HEK293 (cell line): Measurements from ENCODE around the gene CYP27B1.

Experiments
- GFI1B ChIP-seq: fragments of 450-650 bp; formaldehyde crosslinking; IDR thresholded peaks from 2 replicates; pipeline ENCODE4 v1.5.1; 2016; ENCODE audit warnings: missing biosample characterization, missing genetic modification characterization
- HOXC10 ChIP-seq: sonication (generic); formaldehyde crosslinking; IDR thresholded peaks from 2 replicates; pipeline ENCODE4 v1.8.1; 2023; ENCODE audit warnings: mild to moderate bottlenecking, missing genetic modification reagents
- KLF7 ChIP-seq: fragments of 450-650 bp; formaldehyde crosslinking; IDR thresholded peaks from 2 replicates; pipeline ENCODE4 v1.5.1; 2016; ENCODE audit warnings: missing biosample characterization, missing genetic modification characterization, borderline replicate concordance
- REPIN1 ChIP-seq: fragments of 450-650 bp; formaldehyde crosslinking; IDR thresholded peaks from 2 replicates; pipeline ENCODE4 v1.5.1; 2017; ENCODE audit warnings: missing biosample characterization, missing genetic modification characterization, low read depth
- SP3 ChIP-seq: fragments of 450-650 bp; formaldehyde crosslinking; IDR thresholded peaks from 2 replicates; pipeline ENCODE4 v1.5.1; 2016; ENCODE audit warnings: missing biosample characterization, missing genetic modification characterization
- SP7 ChIP-seq: fragments of 450-650 bp; formaldehyde crosslinking; IDR thresholded peaks from 2 replicates; pipeline ENCODE4 v1.5.1; 2016; ENCODE audit warnings: missing biosample characterization, missing genetic modification characterization
- TCF7L2 ChIP-seq: IDR thresholded peaks from 2 replicates; pipeline ENCODE4 v1.6.1; 2011; ENCODE audit warnings: low read depth, mild to moderate bottlenecking, inconsistent platforms, low read length, moderate library complexity, borderline replicate concordance
- WT1 ChIP-seq: fragments of 450-650 bp; formaldehyde crosslinking; IDR thresholded peaks from 2 replicates; pipeline ENCODE4 v1.5.1; 2016; ENCODE audit warnings: missing biosample characterization, missing genetic modification characterization
- ZBTB8A ChIP-seq: fragments of 450-650 bp; formaldehyde crosslinking; IDR thresholded peaks from 2 replicates; pipeline ENCODE4 v1.5.1; 2016; ENCODE audit warnings: missing biosample characterization, missing genetic modification characterization
- ZNF121 ChIP-seq: fragments of 450-650 bp; formaldehyde crosslinking; IDR thresholded peaks from 2 replicates; pipeline ENCODE4 v1.5.1; 2016; ENCODE audit warnings: missing biosample characterization, missing genetic modification characterization
- ZNF132 ChIP-seq: fragments of 450-650 bp; formaldehyde crosslinking; IDR thresholded peaks from 2 replicates; pipeline ENCODE4 v1.5.1; 2017; ENCODE audit warnings: missing biosample characterization, missing genetic modification characterization, borderline replicate concordance
- ZNF133 ChIP-seq: fragments of 450-650 bp; formaldehyde crosslinking; IDR thresholded peaks from 2 replicates; pipeline ENCODE4 v1.5.1; 2016; ENCODE audit warnings: missing biosample characterization, missing genetic modification characterization
- ZNF202 ChIP-seq: fragments of 450-650 bp; formaldehyde crosslinking; IDR thresholded peaks from 2 replicates; pipeline ENCODE4 v1.5.1; 2016; ENCODE audit warnings: missing biosample characterization, missing genetic modification characterization, borderline replicate concordance
- ZNF223 ChIP-seq: fragments of 450-650 bp; formaldehyde crosslinking; IDR thresholded peaks from 2 replicates; pipeline ENCODE4 v1.5.1; 2016; ENCODE audit warnings: missing biosample characterization, missing genetic modification characterization
- ZNF23 ChIP-seq: fragments of 450-650 bp; formaldehyde crosslinking; IDR thresholded peaks from 2 replicates; pipeline ENCODE4 v1.5.1; 2016; ENCODE audit warnings: missing biosample characterization, missing genetic modification characterization, borderline replicate concordance
- ZNF24 ChIP-seq: fragments of 450-650 bp; formaldehyde crosslinking; IDR thresholded peaks from 2 replicates; pipeline ENCODE4 v1.5.1; 2016; ENCODE audit warnings: missing biosample characterization, missing genetic modification characterization
- ZNF311 ChIP-seq: fragments of 450-650 bp; formaldehyde crosslinking; IDR thresholded peaks from 2 replicates; pipeline ENCODE4 v1.5.1; 2017; ENCODE audit warnings: missing biosample characterization, missing genetic modification characterization, borderline replicate concordance
- ZNF37A ChIP-seq: fragments of 450-650 bp; IDR thresholded peaks from 2 replicates; pipeline ENCODE4 v1.5.1; 2018; ENCODE audit warnings: missing biosample characterization, missing genetic modification characterization
- ZNF394 ChIP-seq: fragments of 450-650 bp; formaldehyde crosslinking; IDR thresholded peaks from 2 replicates; pipeline ENCODE4 v1.5.1; 2016; ENCODE audit warnings: missing biosample characterization, missing genetic modification characterization, mild to moderate bottlenecking, moderate library complexity, borderline replicate concordance
- ZNF48 ChIP-seq: fragments of 450-650 bp; formaldehyde crosslinking; IDR thresholded peaks from 2 replicates; pipeline ENCODE4 v1.5.1; 2016; ENCODE audit warnings: missing biosample characterization, missing genetic modification characterization
- ZNF501 ChIP-seq: fragments of 450-650 bp; formaldehyde crosslinking; IDR thresholded peaks from 2 replicates; pipeline ENCODE4 v1.5.1; 2016; ENCODE audit warnings: missing biosample characterization, missing genetic modification characterization
- ZNF529 ChIP-seq: fragments of 450-650 bp; formaldehyde crosslinking; IDR thresholded peaks from 2 replicates; pipeline ENCODE4 v1.5.1; 2017; ENCODE audit warnings: missing genetic modification characterization, missing biosample characterization; ENCODE audit not compliant: insufficient replicate concordance
- ZNF596 ChIP-seq: fragments of 450-650 bp; IDR thresholded peaks from 2 replicates; pipeline ENCODE4 v1.5.0; 2018; ENCODE audit warnings: missing biosample characterization, mild to moderate bottlenecking, missing genetic modification characterization, moderate library complexity
- ZNF624 ChIP-seq: fragments of 450-650 bp; formaldehyde crosslinking; IDR thresholded peaks from 2 replicates; pipeline ENCODE4 v1.5.1; 2017; ENCODE audit warnings: missing biosample characterization, missing genetic modification characterization
- ZNF830 ChIP-seq: fragments of 450-650 bp; IDR thresholded peaks from 2 replicates; pipeline ENCODE4 v1.5.0; 2018; ENCODE audit warnings: missing biosample characterization, missing genetic modification characterization, low read depth, mild to moderate bottlenecking, moderate library complexity
- TF ChIP-seq, protein P1 (sequence below): fragments of 450-650 bp; formaldehyde crosslinking; IDR thresholded peaks from 2 replicates; pipeline ENCODE4 v1.5.1; 2016; ENCODE audit warnings: missing biosample characterization, missing genetic modification characterization
- TF ChIP-seq, protein P2 (sequence below): fragments of 450-650 bp; formaldehyde crosslinking; IDR thresholded peaks from 2 replicates; pipeline ENCODE4 v1.5.1; 2016; ENCODE audit warnings: missing biosample characterization, missing genetic modification characterization, borderline replicate concordance
- TF ChIP-seq, protein P3 (sequence below): fragments of 450-650 bp; IDR thresholded peaks from 2 replicates; pipeline ENCODE4 v1.5.1; 2018; ENCODE audit warnings: missing biosample characterization, missing genetic modification characterization
- TF ChIP-seq, protein P4 (sequence below): fragments of 450-650 bp; formaldehyde crosslinking; IDR thresholded peaks from 2 replicates; pipeline ENCODE4 v1.5.1; 2016; ENCODE audit warnings: missing biosample characterization, missing genetic modification characterization, low read depth

Gene CYP27B1

DNA sequence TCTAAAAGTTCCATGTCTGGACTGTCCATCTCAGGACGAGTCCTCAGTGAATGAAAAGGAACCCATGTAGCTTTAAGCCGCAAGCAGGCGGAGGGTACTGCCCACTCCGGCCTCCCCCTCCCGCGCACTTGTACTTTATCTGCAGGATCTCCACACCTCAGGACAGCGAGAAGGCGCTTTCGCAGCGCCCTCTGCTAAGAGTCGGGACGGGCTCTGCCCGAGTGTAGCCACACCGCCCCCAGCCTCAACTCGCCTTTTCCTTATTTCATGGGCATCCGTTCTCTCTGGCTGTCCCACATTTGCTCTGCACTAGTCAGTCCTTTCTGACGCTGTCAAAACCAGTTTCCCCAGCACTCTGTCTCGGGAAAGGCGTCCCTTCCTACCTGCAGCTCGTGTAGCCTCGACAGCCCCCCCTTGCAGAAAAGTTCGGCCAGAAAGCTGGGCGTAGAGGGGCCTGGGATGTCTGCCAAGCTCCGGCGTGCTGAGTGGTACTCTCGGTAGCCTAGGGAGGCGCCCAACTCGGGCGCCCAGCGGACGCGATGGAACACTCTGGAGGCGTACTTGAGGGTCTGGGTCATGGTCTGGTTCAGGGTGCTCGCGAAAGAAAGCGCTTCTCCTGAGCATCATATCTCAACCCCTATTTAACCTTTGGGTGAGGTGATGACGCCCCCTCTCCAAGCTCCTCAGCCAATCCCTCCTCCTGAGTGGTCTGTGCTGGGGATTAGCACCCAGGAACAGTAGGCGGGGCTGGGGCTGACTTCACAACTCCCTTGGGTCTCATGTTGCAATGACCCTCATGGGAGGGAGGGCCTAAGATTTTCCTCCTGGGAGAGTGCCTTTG, at the start of gene CYP27B1 (continued):
- TF ChIP-seq ZNF394 (tag by site-specific recombination): peak; percentile 60; the same call in 1 of the 2 replicates
- TF ChIP-seq ZNF202 (tag by site-specific recombination): no peak
- no peak for TF ChIP-seq ZNF23 (tag by site-specific recombination)
- no peak for TF ChIP-seq GFI1B (tag by site-specific recombination)
- no peak for TF ChIP-seq REPIN1
- TF ChIP-seq ZNF48: no peak
- TF ChIP-seq ZNF596 (tag by site-specific recombination): no peak
- TF ChIP-seq ZBTB8A (tag by site-specific recombination): peak; percentile 97
- no peak for TF ChIP-seq ZNF624 (tag by site-specific recombination)
- TF ChIP-seq KLF7 (tag by site-specific recombination): no peak
- peak; percentile 68 for TF ChIP-seq WT1 (tag by site-specific recombination)
- TF ChIP-seq ZNF501 (tag by site-specific recombination): no peak
- TF ChIP-seq, protein P1, sequence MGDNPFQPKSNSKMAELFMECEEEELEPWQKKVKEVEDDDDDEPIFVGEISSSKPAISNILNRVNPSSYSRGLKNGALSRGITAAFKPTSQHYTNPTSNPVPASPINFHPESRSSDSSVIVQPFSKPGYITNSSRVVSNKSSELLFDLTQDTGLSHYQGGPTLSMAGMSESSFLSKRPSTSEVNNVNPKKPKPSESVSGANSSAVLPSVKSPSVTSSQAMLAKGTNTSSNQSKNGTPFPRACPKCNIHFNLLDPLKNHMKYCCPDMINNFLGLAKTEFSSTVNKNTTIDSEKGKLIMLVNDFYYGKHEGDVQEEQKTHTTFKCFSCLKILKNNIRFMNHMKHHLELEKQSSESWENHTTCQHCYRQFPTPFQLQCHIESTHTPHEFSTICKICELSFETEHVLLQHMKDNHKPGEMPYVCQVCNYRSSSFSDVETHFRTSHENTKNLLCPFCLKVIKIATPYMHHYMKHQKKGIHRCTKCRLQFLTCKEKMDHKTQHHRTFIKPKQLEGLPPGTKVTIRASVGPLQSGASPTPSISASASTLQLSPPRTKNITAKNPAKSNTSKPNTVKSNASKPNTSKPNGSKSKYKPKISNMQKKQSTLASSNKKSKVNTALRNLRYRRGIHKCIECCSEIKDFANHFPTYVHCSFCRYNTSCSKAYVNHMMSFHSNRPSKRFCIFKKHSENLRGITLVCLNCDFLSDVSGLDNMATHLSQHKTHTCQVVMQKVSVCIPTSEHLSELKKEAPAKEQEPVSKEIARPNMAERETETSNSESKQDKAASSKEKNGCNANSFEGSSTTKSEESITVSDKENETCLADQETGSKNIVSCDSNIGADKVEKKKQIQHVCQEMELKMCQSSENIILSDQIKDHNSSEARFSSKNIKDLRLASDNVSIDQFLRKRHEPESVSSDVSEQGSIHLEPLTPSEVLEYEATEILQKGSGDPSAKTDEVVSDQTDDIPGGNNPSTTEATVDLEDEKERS (tag by site-specific recombination): no peak
- TF ChIP-seq, protein P2, sequence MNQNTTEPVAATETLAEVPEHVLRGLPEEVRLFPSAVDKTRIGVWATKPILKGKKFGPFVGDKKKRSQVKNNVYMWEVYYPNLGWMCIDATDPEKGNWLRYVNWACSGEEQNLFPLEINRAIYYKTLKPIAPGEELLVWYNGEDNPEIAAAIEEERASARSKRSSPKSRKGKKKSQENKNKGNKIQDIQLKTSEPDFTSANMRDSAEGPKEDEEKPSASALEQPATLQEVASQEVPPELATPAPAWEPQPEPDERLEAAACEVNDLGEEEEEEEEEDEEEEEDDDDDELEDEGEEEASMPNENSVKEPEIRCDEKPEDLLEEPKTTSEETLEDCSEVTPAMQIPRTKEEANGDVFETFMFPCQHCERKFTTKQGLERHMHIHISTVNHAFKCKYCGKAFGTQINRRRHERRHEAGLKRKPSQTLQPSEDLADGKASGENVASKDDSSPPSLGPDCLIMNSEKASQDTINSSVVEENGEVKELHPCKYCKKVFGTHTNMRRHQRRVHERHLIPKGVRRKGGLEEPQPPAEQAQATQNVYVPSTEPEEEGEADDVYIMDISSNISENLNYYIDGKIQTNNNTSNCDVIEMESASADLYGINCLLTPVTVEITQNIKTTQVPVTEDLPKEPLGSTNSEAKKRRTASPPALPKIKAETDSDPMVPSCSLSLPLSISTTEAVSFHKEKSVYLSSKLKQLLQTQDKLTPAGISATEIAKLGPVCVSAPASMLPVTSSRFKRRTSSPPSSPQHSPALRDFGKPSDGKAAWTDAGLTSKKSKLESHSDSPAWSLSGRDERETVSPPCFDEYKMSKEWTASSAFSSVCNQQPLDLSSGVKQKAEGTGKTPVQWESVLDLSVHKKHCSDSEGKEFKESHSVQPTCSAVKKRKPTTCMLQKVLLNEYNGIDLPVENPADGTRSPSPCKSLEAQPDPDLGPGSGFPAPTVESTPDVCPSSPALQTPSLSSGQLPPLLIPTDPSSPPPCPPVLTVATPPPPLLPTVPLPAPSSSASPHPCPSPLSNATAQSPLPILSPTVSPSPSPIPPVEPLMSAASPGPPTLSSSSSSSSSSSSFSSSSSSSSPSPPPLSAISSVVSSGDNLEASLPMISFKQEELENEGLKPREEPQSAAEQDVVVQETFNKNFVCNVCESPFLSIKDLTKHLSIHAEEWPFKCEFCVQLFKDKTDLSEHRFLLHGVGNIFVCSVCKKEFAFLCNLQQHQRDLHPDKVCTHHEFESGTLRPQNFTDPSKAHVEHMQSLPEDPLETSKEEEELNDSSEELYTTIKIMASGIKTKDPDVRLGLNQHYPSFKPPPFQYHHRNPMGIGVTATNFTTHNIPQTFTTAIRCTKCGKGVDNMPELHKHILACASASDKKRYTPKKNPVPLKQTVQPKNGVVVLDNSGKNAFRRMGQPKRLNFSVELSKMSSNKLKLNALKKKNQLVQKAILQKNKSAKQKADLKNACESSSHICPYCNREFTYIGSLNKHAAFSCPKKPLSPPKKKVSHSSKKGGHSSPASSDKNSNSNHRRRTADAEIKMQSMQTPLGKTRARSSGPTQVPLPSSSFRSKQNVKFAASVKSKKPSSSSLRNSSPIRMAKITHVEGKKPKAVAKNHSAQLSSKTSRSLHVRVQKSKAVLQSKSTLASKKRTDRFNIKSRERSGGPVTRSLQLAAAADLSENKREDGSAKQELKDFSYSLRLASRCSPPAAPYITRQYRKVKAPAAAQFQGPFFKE (tag by site-specific recombination): no peak
- TF ChIP-seq ZNF24: no peak
- peak; percentile 52; the same call in 1 of the 2 replicates for TF ChIP-seq SP3
- TF ChIP-seq ZNF132: no peak
- no peak for TF ChIP-seq HOXC10 (CRISPR knock-in tag)
- TF ChIP-seq, protein P3, sequence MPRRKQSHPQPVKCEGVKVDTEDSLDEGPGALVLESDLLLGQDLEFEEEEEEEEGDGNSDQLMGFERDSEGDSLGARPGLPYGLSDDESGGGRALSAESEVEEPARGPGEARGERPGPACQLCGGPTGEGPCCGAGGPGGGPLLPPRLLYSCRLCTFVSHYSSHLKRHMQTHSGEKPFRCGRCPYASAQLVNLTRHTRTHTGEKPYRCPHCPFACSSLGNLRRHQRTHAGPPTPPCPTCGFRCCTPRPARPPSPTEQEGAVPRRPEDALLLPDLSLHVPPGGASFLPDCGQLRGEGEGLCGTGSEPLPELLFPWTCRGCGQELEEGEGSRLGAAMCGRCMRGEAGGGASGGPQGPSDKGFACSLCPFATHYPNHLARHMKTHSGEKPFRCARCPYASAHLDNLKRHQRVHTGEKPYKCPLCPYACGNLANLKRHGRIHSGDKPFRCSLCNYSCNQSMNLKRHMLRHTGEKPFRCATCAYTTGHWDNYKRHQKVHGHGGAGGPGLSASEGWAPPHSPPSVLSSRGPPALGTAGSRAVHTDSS (tag by site-specific recombination): no peak
- peak; percentile 67 for TF ChIP-seq SP7 (tag by site-specific recombination)
- TF ChIP-seq ZNF133 (tag by site-specific recombination): no peak
- TF ChIP-seq ZNF37A (tag by site-specific recombination): no peak
- TF ChIP-seq ZNF121: no peak
- no peak for TF ChIP-seq ZNF311 (tag by site-specific recombination)
- TF ChIP-seq TCF7L2: no peak
- TF ChIP-seq, protein P4, sequence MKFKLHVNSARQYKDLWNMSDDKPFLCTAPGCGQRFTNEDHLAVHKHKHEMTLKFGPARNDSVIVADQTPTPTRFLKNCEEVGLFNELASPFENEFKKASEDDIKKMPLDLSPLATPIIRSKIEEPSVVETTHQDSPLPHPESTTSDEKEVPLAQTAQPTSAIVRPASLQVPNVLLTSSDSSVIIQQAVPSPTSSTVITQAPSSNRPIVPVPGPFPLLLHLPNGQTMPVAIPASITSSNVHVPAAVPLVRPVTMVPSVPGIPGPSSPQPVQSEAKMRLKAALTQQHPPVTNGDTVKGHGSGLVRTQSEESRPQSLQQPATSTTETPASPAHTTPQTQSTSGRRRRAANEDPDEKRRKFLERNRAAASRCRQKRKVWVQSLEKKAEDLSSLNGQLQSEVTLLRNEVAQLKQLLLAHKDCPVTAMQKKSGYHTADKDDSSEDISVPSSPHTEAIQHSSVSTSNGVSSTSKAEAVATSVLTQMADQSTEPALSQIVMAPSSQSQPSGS (tag by site-specific recombination): 0 out of 2 replicates have a peak, but pooled peaks have one; percentile 4
- TF ChIP-seq ZNF830 (tag by site-specific recombination): no peak
- TF ChIP-seq ZNF223 (tag by site-specific recombination): no peak
- no peak for TF ChIP-seq ZNF529
